DMS153 (cell line): ENCODE results near the gene LMLN.
"Not testable (repeated sequence)": the region's sequence is repeated elsewhere in the genome, so short reads cannot be mapped to it uniquely, and the experiment has no call there.

Experiments used
- DNase-seq: peaks from one replicate; lab custom pipeline; 2025; lab: John Stamatoyannopoulos, UW

Gene LMLN, protein sequence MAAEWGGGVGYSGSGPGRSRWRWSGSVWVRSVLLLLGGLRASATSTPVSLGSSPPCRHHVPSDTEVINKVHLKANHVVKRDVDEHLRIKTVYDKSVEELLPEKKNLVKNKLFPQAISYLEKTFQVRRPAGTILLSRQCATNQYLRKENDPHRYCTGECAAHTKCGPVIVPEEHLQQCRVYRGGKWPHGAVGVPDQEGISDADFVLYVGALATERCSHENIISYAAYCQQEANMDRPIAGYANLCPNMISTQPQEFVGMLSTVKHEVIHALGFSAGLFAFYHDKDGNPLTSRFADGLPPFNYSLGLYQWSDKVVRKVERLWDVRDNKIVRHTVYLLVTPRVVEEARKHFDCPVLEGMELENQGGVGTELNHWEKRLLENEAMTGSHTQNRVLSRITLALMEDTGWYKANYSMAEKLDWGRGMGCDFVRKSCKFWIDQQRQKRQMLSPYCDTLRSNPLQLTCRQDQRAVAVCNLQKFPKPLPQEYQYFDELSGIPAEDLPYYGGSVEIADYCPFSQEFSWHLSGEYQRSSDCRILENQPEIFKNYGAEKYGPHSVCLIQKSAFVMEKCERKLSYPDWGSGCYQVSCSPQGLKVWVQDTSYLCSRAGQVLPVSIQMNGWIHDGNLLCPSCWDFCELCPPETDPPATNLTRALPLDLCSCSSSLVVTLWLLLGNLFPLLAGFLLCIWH

DNA sequence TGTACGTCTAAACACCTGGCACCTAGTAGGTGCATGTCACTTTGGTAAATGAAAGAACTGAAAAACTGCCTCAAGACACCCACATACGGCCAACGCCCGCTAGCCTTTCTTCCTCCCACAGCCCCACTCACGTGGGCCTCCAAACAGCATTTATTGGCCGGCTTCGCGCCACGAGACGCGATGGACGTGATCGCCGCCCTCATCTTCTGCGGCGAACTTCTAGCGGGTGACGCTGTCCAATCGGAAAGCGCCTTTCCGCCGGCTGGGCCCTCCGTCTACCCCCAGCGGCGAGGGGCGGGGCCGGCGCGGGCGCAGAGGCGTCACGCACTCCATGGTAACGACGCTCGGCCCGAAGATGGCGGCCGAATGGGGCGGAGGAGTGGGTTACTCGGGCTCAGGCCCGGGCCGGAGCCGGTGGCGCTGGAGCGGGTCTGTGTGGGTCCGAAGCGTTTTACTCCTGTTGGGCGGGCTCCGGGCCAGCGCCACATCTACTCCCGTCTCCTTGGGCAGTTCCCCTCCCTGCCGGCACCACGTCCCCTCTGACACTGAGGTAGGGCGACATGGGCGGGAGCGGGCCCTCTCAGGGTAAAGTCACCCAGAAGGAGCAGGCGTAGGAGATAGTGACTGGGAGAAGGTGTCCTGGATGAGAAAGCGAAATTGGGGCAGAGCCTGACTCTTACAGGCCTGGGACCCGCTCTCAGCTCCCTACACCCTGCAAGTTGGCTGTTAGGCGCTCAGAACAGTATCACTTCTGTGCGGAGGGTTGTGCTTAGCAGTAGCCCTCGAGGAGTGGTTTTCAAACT lies at the start of gene LMLN:
Gene LMLN, plus strand, starts transcription at position 327 of the 803 bp plus-strand sequence. Its CDS starts 29 bp downstream, at position 356.
- peak; percentile 94 for DNase-seq

DNA sequence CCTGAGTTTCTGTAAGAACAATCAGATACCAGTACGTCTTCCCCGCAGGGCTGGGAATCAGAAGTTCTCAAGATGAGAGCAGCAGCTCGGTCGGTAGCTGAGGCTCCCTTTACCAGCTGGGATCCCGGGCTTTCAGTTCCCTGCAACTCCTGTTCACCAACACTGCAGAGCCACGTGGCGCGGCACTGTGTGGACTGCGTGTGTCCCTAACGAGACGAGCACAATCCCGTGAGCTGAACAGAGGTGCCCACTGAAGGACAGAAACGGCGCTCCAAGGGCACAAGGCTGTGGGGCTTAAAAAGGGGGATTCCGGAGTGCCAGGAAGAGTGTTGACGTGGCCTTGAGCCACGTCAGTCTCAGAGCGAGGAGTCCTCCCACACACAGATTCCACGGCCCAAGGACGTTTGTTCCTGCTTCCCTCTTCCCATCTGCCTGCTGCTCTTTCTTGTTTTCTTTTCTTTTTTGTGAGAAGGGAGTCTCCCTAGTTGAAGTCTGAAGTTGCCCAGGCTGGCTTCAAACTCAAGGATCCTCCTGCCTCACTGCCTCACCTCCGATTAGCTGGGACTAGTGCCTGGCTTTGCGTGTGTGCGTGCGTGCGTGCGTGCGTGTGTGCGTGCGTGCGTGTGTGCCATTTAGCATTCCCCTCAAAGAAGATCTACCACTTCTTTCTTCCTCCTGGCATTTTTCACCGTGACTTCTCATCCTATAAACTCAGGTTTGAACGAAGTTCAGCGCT lies 47.1 kb upstream of the LMLN start:
- DNase-seq = no peak

GRCh38 chr3:197913641-197914380 lies 46.2 kb upstream of the LMLN start:
- DNase-seq = no peak

GRCh38 chr3:197921429-197922275 lies 38.4 kb upstream of the LMLN start:
- DNase-seq = not testable (repeated sequence)

DNA sequence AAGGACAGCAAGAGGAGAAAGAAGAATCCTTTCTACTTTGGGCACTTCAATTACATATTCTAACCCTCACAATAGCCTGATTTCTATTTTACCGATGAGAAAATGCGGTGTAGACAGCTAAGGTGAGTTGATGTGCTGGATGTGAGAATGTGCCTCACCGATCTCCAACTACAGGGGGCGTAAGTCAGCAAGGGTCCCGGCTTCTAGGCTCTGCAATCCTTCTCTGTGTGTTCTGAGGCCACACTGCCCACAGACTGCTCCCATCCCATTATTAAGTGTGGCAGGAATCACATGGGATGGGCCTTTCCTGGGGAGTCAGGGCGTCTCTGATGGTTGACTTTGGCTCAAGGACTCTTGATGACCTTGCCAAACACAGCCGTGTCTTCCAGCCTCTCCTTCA lies 33.6 kb upstream of the LMLN start:
- no peak for DNase-seq

DNA sequence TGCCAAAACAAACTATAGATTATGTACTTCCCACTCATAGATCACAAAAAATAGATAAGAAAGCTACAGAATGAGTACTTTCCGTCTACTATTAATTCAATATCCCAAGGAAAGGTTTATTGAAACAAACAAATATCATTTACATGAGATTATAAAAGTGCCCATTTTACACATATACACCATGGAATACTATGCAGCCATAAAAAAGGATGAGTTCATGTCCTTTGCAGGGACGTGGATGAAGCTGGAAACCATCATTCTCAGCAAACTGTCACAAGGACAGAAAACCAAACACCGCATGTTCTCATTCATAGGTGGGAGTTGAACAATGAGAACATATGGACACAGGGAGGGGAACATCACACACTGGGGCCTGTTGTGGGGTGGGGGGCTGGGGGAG lies 32.4 kb upstream of the LMLN start:
- not testable (repeated sequence) for DNase-seq

- no peak for DNase-seq
These were observed 23.1 kb upstream of the LMLN start for GRCh38 chr3:197936819-197937384.

DNA sequence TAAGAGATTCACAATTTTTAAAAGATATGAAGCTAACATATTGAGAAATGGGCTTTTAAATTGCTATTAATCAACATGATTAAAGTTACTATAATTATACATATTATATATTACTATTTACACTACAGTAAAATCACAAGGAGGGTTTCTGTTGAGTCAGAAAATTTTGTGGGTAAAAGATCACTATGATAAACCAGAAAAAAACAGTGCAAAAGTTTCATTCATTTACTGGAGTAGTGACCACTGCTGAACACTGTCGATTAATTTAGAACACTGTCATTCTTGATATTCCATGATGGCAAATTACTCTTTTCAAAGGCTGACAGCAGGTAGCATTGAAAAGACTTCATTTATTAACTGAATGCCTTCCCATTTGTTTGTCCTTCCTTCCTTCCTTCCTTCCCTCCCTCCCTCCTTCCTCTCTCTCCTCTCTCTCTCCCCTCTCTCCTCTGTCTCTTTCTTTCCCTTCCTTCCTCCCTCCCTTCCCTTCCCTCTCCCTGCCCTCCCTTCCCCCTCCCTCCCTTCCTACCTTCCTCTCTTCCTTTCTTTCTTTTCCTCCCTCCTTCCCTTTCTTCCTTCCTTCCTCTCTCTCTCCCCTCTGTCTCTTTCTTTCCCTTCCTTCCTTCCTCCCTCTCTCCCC lies 19.2 kb upstream of the LMLN start:
- DNase-seq = no peak

DNA sequence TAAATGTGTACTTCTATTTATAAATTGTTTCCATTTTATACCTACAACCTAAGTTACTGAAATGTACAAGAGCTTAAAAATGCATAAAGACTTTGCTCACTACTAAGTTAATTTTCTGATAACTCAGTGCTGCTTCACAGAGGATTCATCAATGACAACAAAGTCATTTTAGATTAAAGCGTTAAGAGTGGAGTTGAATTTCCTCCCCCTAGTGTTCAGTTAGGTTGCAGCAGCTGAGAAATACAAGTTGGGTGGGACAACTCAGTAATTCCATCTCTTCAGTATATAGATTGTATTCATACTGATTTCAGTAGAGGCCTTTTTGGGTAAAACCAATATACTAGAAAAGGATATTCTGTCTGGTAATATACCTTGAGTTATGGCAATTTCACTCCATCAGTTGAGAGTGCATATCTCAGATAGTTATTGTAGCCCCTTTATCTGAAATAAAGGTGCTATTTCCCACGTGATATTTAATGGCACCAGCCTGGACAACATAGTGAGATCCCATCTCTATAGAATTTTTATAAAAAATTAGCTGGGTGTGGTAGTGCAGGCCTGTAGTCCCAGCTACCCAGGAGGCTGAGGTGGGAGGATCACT lies 17.0 kb upstream of the LMLN start:
- peak; percentile 1 for DNase-seq

- no peak for DNase-seq
These were observed 10.7 kb upstream of the LMLN start for GRCh38 chr3:197949191-197949777.

DNA sequence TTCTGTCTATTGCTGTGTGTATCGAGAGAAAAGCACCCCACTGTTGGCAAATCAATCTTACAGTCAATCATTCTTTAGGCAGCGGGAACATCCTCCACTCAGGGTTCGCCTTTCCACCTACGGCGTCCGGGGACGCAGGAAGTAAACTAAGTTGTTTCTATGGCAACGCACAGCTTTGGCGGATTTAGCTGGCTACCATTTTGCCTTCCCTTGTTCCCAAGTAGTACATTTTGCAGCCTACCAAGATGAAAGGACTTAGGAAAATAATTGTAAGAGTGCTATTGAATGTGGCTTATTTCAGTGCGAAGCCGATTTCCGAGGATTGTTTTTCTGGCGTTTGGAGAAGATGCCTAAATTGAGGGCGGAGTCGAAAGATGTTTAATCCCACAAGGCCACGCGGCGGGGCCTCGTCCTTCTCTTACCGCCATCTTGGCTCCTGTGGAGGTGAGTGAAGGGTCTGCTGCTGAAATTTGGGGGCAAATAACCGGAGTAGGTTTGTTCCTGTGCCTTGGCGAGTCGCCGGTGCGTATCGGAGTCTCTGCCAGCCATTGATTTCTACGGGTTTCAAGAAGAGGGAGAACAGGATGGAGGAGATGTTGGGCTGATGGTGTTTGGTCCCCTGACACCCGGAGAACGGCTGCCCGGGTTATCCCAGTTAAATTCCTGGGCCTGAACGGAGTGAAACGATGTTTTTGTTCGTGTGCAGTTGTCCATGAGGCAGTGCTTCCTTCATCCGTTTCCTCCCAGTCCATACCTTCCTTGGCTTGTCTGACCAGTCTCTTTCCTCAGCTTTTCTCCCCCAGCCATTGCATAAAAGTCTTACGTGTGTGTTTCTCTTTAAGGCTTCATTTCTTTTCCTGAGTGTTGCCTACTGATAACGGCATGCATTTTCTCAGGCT lies 10.0 kb upstream of the LMLN start, which contains the start of gene RPL35A:
Gene RPL35A, plus strand, starts transcription at position 413 of the 899 bp plus-strand sequence. CDS start 778 bp downstream, outside the sequence.
- DNase-seq = peak; percentile 94

- no peak for DNase-seq
These were observed 9.3 kb upstream of the LMLN start for GRCh38 chr3:197950677-197951061.

DNA sequence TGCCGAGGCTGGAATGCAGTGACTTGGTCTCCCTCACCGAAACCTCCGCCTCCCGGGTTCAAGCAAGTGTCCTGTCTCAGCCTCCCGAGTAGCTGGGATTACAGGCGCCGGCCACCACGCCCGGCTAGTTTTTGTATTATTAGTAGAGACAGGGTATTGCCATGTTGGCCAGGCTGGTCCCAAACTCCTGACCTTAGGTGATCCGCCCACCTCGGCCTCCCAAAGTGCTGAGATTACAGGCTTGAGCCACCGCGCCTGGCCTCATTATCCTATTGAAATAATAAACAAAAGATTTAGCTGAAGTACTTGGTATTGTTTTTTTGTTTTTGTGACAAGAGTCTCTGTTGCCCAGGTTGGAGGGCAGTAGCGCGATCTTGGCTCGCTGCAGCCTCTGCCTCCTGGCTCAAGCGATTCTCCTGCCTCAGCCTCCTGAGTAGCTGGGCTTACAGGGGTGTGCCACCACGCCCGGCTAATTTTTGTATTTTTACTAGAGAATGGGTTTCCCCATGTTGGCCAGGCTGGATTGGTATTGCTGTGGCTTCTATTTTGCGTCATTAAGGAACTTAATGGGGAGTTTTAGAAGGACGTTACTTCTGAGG lies 8.5 kb upstream of the LMLN start:
- no peak for DNase-seq

GRCh38 chr3:197952440-197952839 lies 7.6 kb upstream of the LMLN start:
- no peak for DNase-seq

DNA sequence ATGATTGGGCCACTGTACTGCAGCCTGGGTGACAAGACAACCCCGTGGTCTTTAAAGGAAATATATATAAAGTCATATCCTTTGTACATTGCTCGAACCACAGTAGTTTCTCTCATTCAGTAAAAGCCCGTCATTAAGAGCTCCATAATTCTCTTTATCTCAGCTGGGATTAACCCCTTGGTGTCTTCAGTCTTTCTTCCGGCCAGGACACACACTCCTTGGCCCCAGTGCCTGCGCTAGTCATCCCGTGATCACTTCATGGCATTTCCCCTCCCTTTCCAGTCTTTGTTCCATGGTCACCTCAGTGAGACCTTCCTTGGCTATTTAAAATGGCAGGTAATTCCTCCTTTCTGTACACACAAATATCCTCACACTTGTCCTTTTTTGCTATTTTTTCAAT lies 6.7 kb upstream of the LMLN start:
- no peak for DNase-seq

DNA sequence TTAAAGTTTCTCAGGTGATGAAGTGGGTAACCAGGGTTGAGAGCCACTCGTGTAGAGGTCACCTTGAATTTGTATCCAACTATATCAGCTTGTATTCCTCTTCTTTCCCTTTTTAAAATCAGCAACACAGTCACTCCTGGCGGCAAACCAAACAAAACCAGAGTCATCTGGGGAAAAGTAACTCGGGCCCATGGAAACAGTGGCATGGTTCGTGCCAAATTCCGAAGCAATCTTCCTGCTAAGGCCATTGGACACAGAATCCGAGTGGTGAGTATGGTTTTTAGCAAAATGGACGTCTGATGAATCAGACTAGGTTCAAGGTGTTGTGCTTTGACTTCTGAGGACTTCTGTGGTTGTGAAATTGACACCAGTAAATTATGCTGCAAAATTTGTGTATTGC lies 6.1 kb upstream of the LMLN start:
- no peak for DNase-seq

- no peak for DNase-seq
These were observed 4.0 kb upstream of the LMLN start for GRCh38 chr3:197955892-197956477.
